WTC11 (cell line): ENCODE results near the gene CAPN1. TPM values are rescaled to one million over a fixed set of nuclear protein-coding genes. Genes with fewer than 3 reads are reported as not detected.

Source experiments
- ATAC-seq: fragments of 200-7000 bp; cut with Tn5 transposase; 2 replicates; pipeline ENCODE4 v1.10.0; 2021; ENCODE audit warnings: mild to moderate bottlenecking, moderate library complexity
- CTCF ChIA-PET: fragments of 300-600 bp; sonication (Branson Sonifier 250); formaldehyde crosslinking; loops from one replicate; lab custom pipeline; 2021; ENCODE audit warnings: antibody characterized with exemption; lab: Charles Lee
- POLR2A ChIA-PET: fragments of 350-600 bp; sonication (Branson Sonifier 250); formaldehyde crosslinking; loops from one replicate; lab custom pipeline; 2021; ENCODE audit warnings: antibody characterized with exemption; lab: Charles Lee
- DNase-seq: peaks from one replicate; pipeline ENCODE4 v3.0.0; 2021; ENCODE audit warnings: low spot score
- H3K27ac Mint-ChIP-seq: 2 replicates; pipeline ENCODE4 v1.8.0; 2021; ENCODE audit warnings: mixed read lengths
- H3K27me3 Mint-ChIP-seq: 2 replicates; pipeline ENCODE4 v1.8.0; 2021; ENCODE audit warnings: low read depth, mild to moderate bottlenecking, moderate library complexity, mixed read lengths
- H3K36me3 Mint-ChIP-seq: 2 replicates; pipeline ENCODE4 v1.8.0; 2021; ENCODE audit warnings: mixed read lengths
- H3K4me1 Mint-ChIP-seq: 2 replicates; pipeline ENCODE4 v1.8.0; 2022; ENCODE audit warnings: mixed read lengths
- H3K4me3 Mint-ChIP-seq: 2 replicates; pipeline ENCODE4 v1.8.0; 2021; ENCODE audit warnings: mild to moderate bottlenecking, moderate library complexity, mixed read lengths
- H3K9me3 Mint-ChIP-seq: 2 replicates; pipeline ENCODE4 v1.8.0; 2021; ENCODE audit warnings: mixed read lengths
- ATF6 ChIP-seq: sonication (generic); formaldehyde crosslinking; IDR thresholded peaks from 2 replicates; pipeline ENCODE4 v1.8.1; 2023; ENCODE audit warnings: mild to moderate bottlenecking, missing genetic modification reagents
- CREM ChIP-seq: sonication (generic); formaldehyde crosslinking; IDR thresholded peaks from 2 replicates; pipeline ENCODE4 v1.8.1; 2022; ENCODE audit warnings: mild to moderate bottlenecking, missing genetic modification reagents, moderate library complexity
- E2F5 ChIP-seq: sonication (generic); formaldehyde crosslinking; IDR thresholded peaks from 2 replicates; pipeline ENCODE4 v1.8.1; 2022; ENCODE audit warnings: mild to moderate bottlenecking, moderate library complexity, missing genetic modification reagents
- ESRRA ChIP-seq: sonication (generic); formaldehyde crosslinking; IDR thresholded peaks from 2 replicates; pipeline ENCODE4 v1.8.1; 2022; ENCODE audit warnings: mild to moderate bottlenecking, missing genetic modification reagents, borderline replicate concordance
- ETV6 ChIP-seq: sonication (generic); formaldehyde crosslinking; IDR thresholded peaks from 2 replicates; pipeline ENCODE4 v1.8.1; 2022; ENCODE audit warnings: mild to moderate bottlenecking, missing genetic modification reagents
- FOXJ3 ChIP-seq: sonication (generic); formaldehyde crosslinking; IDR thresholded peaks from 2 replicates; pipeline ENCODE4 v1.9.0; 2021; ENCODE audit warnings: missing genetic modification reagents, mild to moderate bottlenecking, borderline replicate concordance
- FOXK1 ChIP-seq: sonication (generic); formaldehyde crosslinking; IDR thresholded peaks from 2 replicates; pipeline ENCODE4 v1.8.0; 2022; ENCODE audit warnings: mild to moderate bottlenecking, moderate library complexity, missing genetic modification reagents
- GTF2I ChIP-seq: fragments of 250-450 bp; sonication (Bioruptor Pico); conservative IDR thresholded peaks from 2 replicates; pipeline ENCODE4 v1.4.0; 2021; ENCODE audit warnings: mild to moderate bottlenecking
- MLX ChIP-seq: sonication (generic); formaldehyde crosslinking; IDR thresholded peaks from 2 replicates; pipeline ENCODE4 v1.8.1; 2023; ENCODE audit warnings: mild to moderate bottlenecking, missing genetic modification reagents, moderate library complexity
- NFYB ChIP-seq: sonication (generic); formaldehyde crosslinking; conservative IDR thresholded peaks from 2 replicates; pipeline ENCODE4 v1.8.0; 2022; ENCODE audit warnings: low read depth, missing genetic modification reagents
- RELA ChIP-seq: sonication (generic); formaldehyde crosslinking; IDR thresholded peaks from 2 replicates; pipeline ENCODE4 v1.8.1; 2022; ENCODE audit warnings: missing genetic modification reagents, mild to moderate bottlenecking, borderline replicate concordance
- TEAD1 ChIP-seq: sonication (generic); formaldehyde crosslinking; IDR thresholded peaks from 2 replicates; pipeline ENCODE4 v1.8.0; 2022; ENCODE audit warnings: mild to moderate bottlenecking, missing genetic modification reagents
- TP53 ChIP-seq: sonication (generic); formaldehyde crosslinking; IDR thresholded peaks from 2 replicates; pipeline ENCODE4 v1.8.1; 2023; ENCODE audit warnings: mild to moderate bottlenecking, missing genetic modification reagents
- USF2 ChIP-seq: sonication (generic); formaldehyde crosslinking; IDR thresholded peaks from 2 replicates; pipeline ENCODE4 v1.8.1; 2023; ENCODE audit warnings: mild to moderate bottlenecking, missing genetic modification reagents, moderate library complexity
- ZBTB21 ChIP-seq: sonication (generic); formaldehyde crosslinking; IDR thresholded peaks from 2 replicates; pipeline ENCODE4 v1.8.1; 2023; ENCODE audit warnings: mild to moderate bottlenecking, missing genetic modification reagents, borderline replicate concordance
- ZMAT4 ChIP-seq: fragments of 250-450 bp; sonication (Bioruptor Pico); IDR thresholded peaks from 2 replicates; pipeline ENCODE4 v1.9.0; 2021; ENCODE audit warnings: mild to moderate bottlenecking
- ZNF138 ChIP-seq: sonication (generic); formaldehyde crosslinking; conservative IDR thresholded peaks from 2 replicates; pipeline ENCODE4 v1.8.1; 2022; ENCODE audit warnings: mild to moderate bottlenecking, moderate library complexity, missing genetic modification reagents
- ZNF263 ChIP-seq: sonication (generic); formaldehyde crosslinking; IDR thresholded peaks from 2 replicates; pipeline ENCODE4 v1.8.1; 2022; ENCODE audit warnings: low read depth, mild to moderate bottlenecking, moderate library complexity, missing genetic modification reagents
- ZNF281 ChIP-seq: sonication (generic); formaldehyde crosslinking; IDR thresholded peaks from 2 replicates; pipeline ENCODE4 v1.8.0; 2023; ENCODE audit warnings: mild to moderate bottlenecking, missing genetic modification reagents
- ZNF512 ChIP-seq: sonication (generic); formaldehyde crosslinking; IDR thresholded peaks from 2 replicates; pipeline ENCODE4 v1.8.1; 2022; ENCODE audit warnings: missing genetic modification reagents, borderline replicate concordance
- ZNF532 ChIP-seq: fragments of 250-450 bp; sonication (Bioruptor Pico); IDR thresholded peaks from 2 replicates; pipeline ENCODE4 v1.9.0; 2021; ENCODE audit warnings: mild to moderate bottlenecking, borderline replicate concordance
- total RNA-seq: library from RNA; stranded (reverse); gene quantifications from 3 replicates; pipeline ENCODE4 v1.2.3, GENCODE V29; 2021

Gene CAPN1
- total RNA-seq, 1 experiment from 2014 or later = 257 TPM

GRCh38 chr11:65134240-65134951, 47.3 kb upstream of the CAPN1 start, which contains the start of gene SYVN1:
Gene SYVN1 (minus strand): TSS chr11:65134519. CDS start chr11:65133601, 918 bp downstream.
- H3K4me1 Mint-ChIP-seq = peaks cover 18% of the 10 kb centered on the region
- peaks cover 15% of the 10 kb centered on the region for H3K36me3 Mint-ChIP-seq
- POLR2A ChIA-PET = interaction anchor here (0.8 to 2.1 kb wide), 7 partner anchors 13 to 290 kb away, joined by 3 to 20 read pairs (median 4); partner anchors contain the start of genes CAPN1, FAU, MRPL49 and TM7SF2
- peak within 1 kb of the TSS; percentile 100 for H3K27ac Mint-ChIP-seq
- CTCF ChIA-PET = interaction anchor here (0.7 to 3.7 kb wide), 16 partner anchors 12 to 457 kb away, joined by 3 to 40 read pairs (median 6); partner anchors contain the start of genes BATF2, CAPN1, CDC42EP2 and FAU
- DNase-seq (peak; percentile 81), ATAC-seq (peak; percentile 63)
- H3K4me3 Mint-ChIP-seq = peak within 1 kb of the TSS; percentile 98
- H3K9me3 Mint-ChIP-seq = no peaks in the 10 kb centered on the region
- no peaks in the 10 kb centered on the region; the same call in 1 of the 2 replicates for H3K27me3 Mint-ChIP-seq
- TF ChIP-seq ZBTB21 (no peak), USF2 (no peak), ETV6 (0 out of 2 replicates have a peak, but pooled peaks have one; percentile 63), TEAD1 (peak; percentile 31; the same call in 1 of the 2 replicates), E2F5 (no peak; the same call in 1 of the 2 replicates), ZMAT4 (no peak), FOXK1 (CRISPR knock-in tag) (peak; percentile 92), TP53 (no peak), ATF6 (CRISPR knock-in tag) (no peak), ZNF263 (no peak), ZNF532 (CRISPR knock-in tag) (no peak), GTF2I (no peak), FOXJ3 (no peak), RELA (no peak), ZNF138 (CRISPR knock-in tag) (no peak), MLX (CRISPR knock-in tag) (no peak), CREM (CRISPR knock-in tag) (peak; percentile 51; the same call in 1 of the 2 replicates), ZNF281 (CRISPR knock-in tag) (no peak), ESRRA (no peak), ZNF512 (CRISPR knock-in tag) (no peak), NFYB (CRISPR knock-in tag) (no peak)
